Neuronal stem cell (in vitro differentiated cells): ENCODE measurements around the gene PRDM2.

Experiments
- DNase-seq: peaks from one replicate; pipeline ENCODE4 v3.0.0-alpha.2; 2013; ENCODE audit warnings: low spot score
- H2AFZ ChIP-seq: one replicate; pipeline ENCODE4 v1.6.1; 2013; ENCODE audit warnings: mild to moderate bottlenecking, low read length, inconsistent platforms
- H2AK5ac ChIP-seq: 2 replicates; pipeline ENCODE4 v1.6.1; 2013; ENCODE audit warnings: low read depth, mild to moderate bottlenecking, inconsistent platforms, low read length, moderate library complexity, mixed read lengths
- H2BK120ac ChIP-seq: 2 replicates; pipeline ENCODE4 v1.6.1; 2013; ENCODE audit warnings: low read depth, mild to moderate bottlenecking, inconsistent platforms, low read length, moderate library complexity, mixed read lengths
- H2BK12ac ChIP-seq: one replicate; pipeline ENCODE4 v1.6.1; 2013; ENCODE audit warnings: low read length, inconsistent platforms
- H2BK15ac ChIP-seq: 2 replicates; pipeline ENCODE4 v1.6.1; 2013; ENCODE audit warnings: mild to moderate bottlenecking, low read length, inconsistent platforms, mixed read lengths
- H2BK5ac ChIP-seq: one replicate; pipeline ENCODE4 v1.6.1; 2013; ENCODE audit warnings: inconsistent platforms, mild to moderate bottlenecking, low read length, moderate library complexity
- H3K14ac ChIP-seq: one replicate; pipeline ENCODE4 v1.6.1; 2013; ENCODE audit warnings: low read length, inconsistent platforms
- H3K18ac ChIP-seq: 2 replicates; pipeline ENCODE4 v1.6.1; 2013; ENCODE audit warnings: low read length, inconsistent platforms
- H3K23ac ChIP-seq: 2 replicates; pipeline ENCODE4 v1.6.1; 2013; ENCODE audit warnings: low read depth, mild to moderate bottlenecking, mixed read lengths, low read length, inconsistent platforms; ENCODE audit not compliant: poor library complexity
- H3K27ac ChIP-seq: replicated peaks from 3 replicates; pipeline ENCODE4 v1.5.1; 2013; ENCODE audit warnings: low read length, inconsistent platforms
- H3K27me3 ChIP-seq, 3 experiments: 2 replicates each; pipeline ENCODE4 v1.6.1; 2013; ENCODE audit warnings: low read length in 3 of 3, mild to moderate bottlenecking in 2 of 3, inconsistent platforms in 1 of 3, low read depth in 1 of 3, mixed read lengths in 1 of 3, moderate library complexity in 1 of 3; ENCODE audit not compliant: control insufficient read depth in 3 of 3, insufficient read depth in 3 of 3
- H3K36me3 ChIP-seq, 2 donors: replicated peaks in 1 of 2; 2 replicates each; pipeline ENCODE4 v1.6.1; 2013; ENCODE audit warnings: low read length in 2 of 2; ENCODE audit not compliant: control insufficient read depth in 2 of 2, insufficient read depth in 2 of 2
- H3K4ac ChIP-seq: 2 replicates; pipeline ENCODE4 v1.6.1; 2013; ENCODE audit warnings: inconsistent platforms, mild to moderate bottlenecking, low read length, moderate library complexity
- H3K4me1 ChIP-seq, 2 donors: 1 replicate in 1 of 2; 2 replicates in 1 of 2; pipeline ENCODE4 v1.6.1; 2013; ENCODE audit warnings: low read length in 2 of 2, low read depth in 1 of 2; ENCODE audit not compliant: control insufficient read depth in 2 of 2, insufficient read depth in 1 of 2
- H3K4me2 ChIP-seq: one replicate; pipeline ENCODE4 v1.6.1; 2013; ENCODE audit warnings: mild to moderate bottlenecking, low read length, inconsistent platforms; ENCODE audit not compliant: insufficient read depth, poor library complexity, severe bottlenecking
- H3K4me3 ChIP-seq, 2 donors: 2 replicates each; pipeline ENCODE4 v1.5.1; 2013; ENCODE audit warnings: low read length in 2 of 2, mild to moderate bottlenecking in 2 of 2, inconsistent platforms in 1 of 2, moderate library complexity in 1 of 2
- H3K79me1 ChIP-seq: one replicate; pipeline ENCODE4 v1.6.1; 2013; ENCODE audit warnings: low read depth, mild to moderate bottlenecking, inconsistent platforms, low read length, moderate library complexity
- H3K9ac ChIP-seq: one replicate; pipeline ENCODE4 v1.6.1; 2013; ENCODE audit warnings: mild to moderate bottlenecking, low read depth, low read length, inconsistent platforms; ENCODE audit not compliant: poor library complexity
- H3K9me3 ChIP-seq, 2 donors: replicated peaks in 1 of 2; 2 replicates each; pipeline versions ENCODE3 to v1.6.1; 2013; ENCODE audit warnings: low read length in 2 of 2, mild to moderate bottlenecking in 2 of 2, inconsistent platforms in 1 of 2, low read depth in 1 of 2, mixed read lengths in 1 of 2, moderate library complexity in 1 of 2; ENCODE audit not compliant: control insufficient read depth in 2 of 2, insufficient read depth in 1 of 2
- H4K8ac ChIP-seq: one replicate; pipeline ENCODE4 v1.6.1; 2013; ENCODE audit warnings: low read depth, mild to moderate bottlenecking, inconsistent platforms, low read length, moderate library complexity
- H4K91ac ChIP-seq: one replicate; pipeline ENCODE4 v1.6.1; 2013; ENCODE audit warnings: low read length, low read depth, mild to moderate bottlenecking, inconsistent platforms; ENCODE audit not compliant: poor library complexity
- WGBS, 2 donors: extraction: QIAGEN DNeasy Blood & Tissue Kit; methylation state at CpG; one replicate each; pipeline ENCODE4 v1.1.7; 2013; ENCODE audit warnings: missing lambda C conversion rate in 2 of 2, mixed read lengths in 1 of 2; ENCODE audit not compliant: insufficient read length in 2 of 2, insufficient replicate concordance in 1 of 2; ENCODE audit errors: extremely low coverage in 2 of 2; 5-methylcytosine and 5-hydroxymethylcytosine counted together

The PRDM2 gene

DNA sequence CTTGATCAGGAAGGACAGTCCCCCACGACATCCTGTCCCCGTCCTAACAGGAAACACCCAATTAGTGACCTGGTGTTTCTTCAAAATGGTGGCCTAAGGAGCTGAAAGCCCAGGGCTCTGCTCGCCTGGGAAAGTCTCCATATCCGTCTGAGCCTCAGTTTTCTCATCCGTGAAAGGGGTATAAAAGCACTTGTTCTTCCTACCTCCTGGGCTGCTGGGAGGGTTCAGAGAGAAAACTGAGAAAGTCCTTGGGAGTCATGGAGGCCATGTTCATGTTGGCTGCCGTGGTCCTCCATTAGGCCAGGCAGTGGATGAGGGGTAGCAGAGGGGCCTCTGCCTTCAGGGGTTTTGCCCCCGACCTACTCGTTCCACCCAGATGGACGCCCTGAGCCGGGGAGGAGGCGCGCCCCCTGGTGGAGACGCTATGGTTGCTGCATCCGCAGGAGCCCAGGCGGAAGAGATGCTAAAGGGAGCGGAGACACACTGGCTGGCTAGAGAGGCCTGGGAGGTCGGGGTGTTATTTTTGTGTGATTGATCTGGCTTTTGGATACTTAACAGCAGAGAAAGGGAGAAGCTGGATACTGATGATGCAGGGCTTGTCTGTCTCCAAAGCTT lies 113.5 kb downstream of the PRDM2 start:
- no CpG with 5 or more reads among the region's 17 CpGs for WGBS, 2 donors
- no peak overlapping the region for H2AFZ ChIP-seq
- no peak overlapping the region for H2AK5ac ChIP-seq
- no peak overlapping the region for H2BK12ac ChIP-seq
- H3K23ac ChIP-seq = no peak overlapping the region
- no peak overlapping the region for H4K91ac ChIP-seq
- no peak overlapping the region for H3K27ac ChIP-seq
- H2BK15ac ChIP-seq = no peak overlapping the region
- no peak overlapping the region for H2BK120ac ChIP-seq
- H3K4ac ChIP-seq = no peak overlapping the region
- H3K9ac ChIP-seq = no peak overlapping the region
- H4K8ac ChIP-seq = no peak overlapping the region
- DNase-seq = peak; percentile 29
- H3K18ac ChIP-seq = no peak overlapping the region
- no peak overlapping the region for H2BK5ac ChIP-seq
- H3K14ac ChIP-seq = no peak overlapping the region
- H3K9me3 ChIP-seq = peaks cover 0 to 1% of the 10 kb centered on the region in 2 donors
- H3K4me1 ChIP-seq = no peaks in the 10 kb centered on the region
- H3K4me2 ChIP-seq = no peak overlapping the region
- H3K79me1 ChIP-seq = no peaks in the 10 kb centered on the region
- H3K36me3 ChIP-seq = no peaks in the 10 kb centered on the region
- H3K4me3 ChIP-seq = no peak overlapping the region
- H3K27me3 ChIP-seq = no peaks in the 10 kb centered on the region

DNA sequence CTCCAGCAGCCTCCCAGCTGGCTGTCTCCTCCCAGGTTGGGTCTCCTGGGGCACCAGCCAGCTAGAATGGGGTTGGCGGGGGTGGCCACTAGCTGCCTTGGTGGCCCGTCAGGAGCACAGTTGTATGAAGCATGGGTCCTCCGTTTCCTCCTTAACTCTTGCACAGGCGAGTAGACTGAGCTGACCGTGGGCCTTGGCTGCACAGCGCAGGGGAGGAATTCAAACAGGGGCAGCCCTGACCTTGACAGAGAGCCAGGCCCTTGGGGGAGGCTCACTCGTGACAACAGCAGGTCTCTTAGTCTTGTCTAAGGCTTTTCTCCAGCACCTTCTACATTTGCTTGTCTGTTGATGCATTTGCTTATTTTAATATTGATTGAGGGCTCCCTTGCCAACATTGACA lies 114.1 kb downstream of the PRDM2 start:
- Histone ChIP-seq H2BK5ac (no peak overlapping the region), H3K4ac (no peak overlapping the region), H2BK120ac (no peak overlapping the region), H3K18ac (no peak overlapping the region), H3K27me3 (no peaks in the 10 kb centered on the region), H3K4me1 (no peaks in the 10 kb centered on the region), H3K14ac (no peak overlapping the region), H3K27ac (no peak overlapping the region), H3K4me2 (no peak overlapping the region), H4K8ac (no peak overlapping the region), H3K4me3 (no peak overlapping the region), H3K9ac (no peak overlapping the region), H2BK12ac (no peak overlapping the region), H2AK5ac (no peak overlapping the region), H3K23ac (no peak overlapping the region), H2BK15ac (no peak overlapping the region), H2AFZ (no peak overlapping the region), H3K9me3 (peaks cover 0 to 1% of the 10 kb centered on the region in 2 donors), H3K36me3 (no peaks in the 10 kb centered on the region), H3K79me1 (no peaks in the 10 kb centered on the region), H4K91ac (no peak overlapping the region)
- no peak for DNase-seq
- WGBS, 2 donors = no CpG with 5 or more reads among the region's 7 CpGs

DNA sequence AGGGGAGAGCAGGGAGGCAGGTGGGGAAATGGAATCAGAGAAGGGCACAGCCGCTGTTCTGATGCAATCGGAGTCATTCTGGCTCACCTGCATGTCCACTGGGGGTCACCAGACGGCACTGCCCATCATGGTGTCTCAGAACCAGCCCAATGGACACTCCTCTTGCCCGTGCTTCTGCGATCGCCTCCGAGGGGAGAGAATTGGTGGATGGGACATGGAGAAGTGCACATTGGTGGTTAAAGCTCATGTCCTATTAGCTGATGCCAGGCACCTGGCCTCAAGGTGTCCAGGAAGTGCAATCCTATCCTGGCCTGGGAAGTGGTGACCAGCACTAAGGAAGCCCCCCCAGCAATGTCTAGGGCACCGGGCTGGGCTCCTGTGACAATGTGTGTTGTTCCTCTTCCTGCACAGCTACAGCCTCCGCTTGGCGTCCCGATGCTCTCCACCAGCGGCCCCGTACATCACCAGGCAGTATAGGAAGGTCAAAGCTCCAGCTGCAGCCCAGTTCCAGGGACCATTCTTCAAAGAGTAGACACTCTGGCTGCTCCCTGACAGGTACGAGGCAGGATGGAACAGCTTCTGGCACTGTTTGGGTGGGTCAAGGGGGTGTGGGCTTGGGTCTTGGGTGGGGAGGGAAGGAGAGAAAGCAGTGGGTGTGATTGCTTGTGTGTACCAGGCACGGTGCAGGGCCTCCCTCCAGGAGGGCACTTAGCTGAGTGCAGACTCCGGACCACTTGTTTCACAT lies 116.2 kb downstream of the PRDM2 start:
- Histone ChIP-seq H3K18ac (no peak overlapping the region), H3K4me1 (no peaks in the 10 kb centered on the region), H2BK120ac (no peak overlapping the region), H2BK5ac (no peak overlapping the region), H2BK15ac (no peak overlapping the region), H3K9ac (peak overlapping the region; percentile 46), H3K4ac (no peak overlapping the region), H3K79me1 (no peaks in the 10 kb centered on the region), H2BK12ac (no peak overlapping the region), H3K27me3 (no peaks in the 10 kb centered on the region), H4K8ac (no peak overlapping the region), H2AK5ac (peak overlapping the region; percentile 38), H3K14ac (no peak overlapping the region), H3K27ac (no peak overlapping the region), H4K91ac (no peak overlapping the region), H3K4me3 (no peak overlapping the region), H3K36me3 (no peaks in the 10 kb centered on the region), H3K4me2 (no peak overlapping the region), H2AFZ (no peak overlapping the region), H3K9me3 (peaks cover 0 to 1% of the 10 kb centered on the region in 2 donors), H3K23ac (no peak overlapping the region)
- DNase-seq = no peak
- WGBS, 2 donors = no CpG with 5 or more reads among the region's 16 CpGs

DNA sequence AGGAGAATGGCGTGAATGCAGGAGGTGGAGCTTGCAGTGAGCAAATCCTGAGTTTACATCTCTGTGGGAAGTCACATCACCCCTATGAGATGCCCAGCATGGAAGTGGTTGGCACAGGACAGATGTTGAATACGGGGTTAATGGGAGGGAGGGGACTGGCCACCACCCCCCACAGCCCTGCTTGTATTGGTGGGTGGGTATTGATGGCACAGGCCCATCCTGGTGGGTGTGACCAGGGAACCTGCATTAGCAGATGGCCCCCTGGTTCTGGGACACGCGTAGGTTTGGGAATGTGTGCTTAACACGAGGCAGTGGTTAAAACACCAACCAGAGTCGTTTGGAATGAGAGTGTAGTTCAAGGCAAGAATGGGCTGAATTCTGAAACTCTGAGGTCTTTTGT lies 117.9 kb downstream of the PRDM2 start:
- no peak overlapping the region for H2AK5ac ChIP-seq
- no CpG with 5 or more reads among the region's 6 CpGs for WGBS, 2 donors
- H3K9me3 ChIP-seq = peaks cover 0 to 1% of the 10 kb centered on the region in 2 donors
- no peak overlapping the region for H3K4ac ChIP-seq
- no peak overlapping the region for H4K91ac ChIP-seq
- no peak overlapping the region for H2BK5ac ChIP-seq
- no peak overlapping the region for H2BK15ac ChIP-seq
- H2BK120ac ChIP-seq = no peak overlapping the region
- no peaks in the 10 kb centered on the region for H3K4me1 ChIP-seq
- H3K18ac ChIP-seq = no peak overlapping the region
- H3K36me3 ChIP-seq = no peaks in the 10 kb centered on the region
- DNase-seq = no peak
- no peak overlapping the region for H2BK12ac ChIP-seq
- no peaks in the 10 kb centered on the region for H3K27me3 ChIP-seq
- H3K4me2 ChIP-seq = no peak overlapping the region
- no peak overlapping the region for H3K23ac ChIP-seq
- no peak overlapping the region for H3K14ac ChIP-seq
- H3K27ac ChIP-seq = no peak overlapping the region
- H3K79me1 ChIP-seq = no peaks in the 10 kb centered on the region
- no peak overlapping the region for H3K9ac ChIP-seq
- H3K4me3 ChIP-seq = no peak overlapping the region
- no peak overlapping the region for H4K8ac ChIP-seq
- H2AFZ ChIP-seq = no peak overlapping the region
